Esophagus muscularis mucosa (tissue), 4 donors: Measurements from ENCODE around the gene CD79B. TPM values are rescaled to one million over a fixed set of nuclear protein-coding genes. Genes with fewer than 3 reads are reported as not detected.
A peak's percentile ranks its signal among the peaks of the same experiment; 100 is the strongest.

Source experiments
- DNase-seq: peaks from one replicate; pipeline ENCODE4 v3.0.0-alpha.2; 2017; ENCODE audit errors: extremely low spot score
- H3K27ac ChIP-seq, 4 donors: fragments of 200-600 bp; sonication (generic); replicated peaks in 1 of 4; 1 replicate in 3 of 4; 2 replicates in 1 of 4; pipeline ENCODE4 v1.5.1; 2016 to 2019; ENCODE audit warnings: mild to moderate bottlenecking in 1 of 4
- H3K27me3 ChIP-seq, 4 donors: fragments of 200-600 bp; sonication (generic); one replicate each; pipeline versions ENCODE4 v1.5.1 to v1.6.0; 2016 to 2019
- H3K36me3 ChIP-seq, 4 donors: fragments of 200-600 bp; sonication (generic); one replicate each; pipeline ENCODE4 v1.5.1; 2016 to 2019
- H3K4me1 ChIP-seq, 4 donors: fragments of 200-600 bp; sonication (generic); one replicate each; pipeline ENCODE4 v1.5.1; 2016 to 2019
- H3K4me3 ChIP-seq, 4 donors: fragments of 200-600 bp; sonication (generic); 1 replicate in 2 of 4; 2 replicates in 2 of 4; pipeline ENCODE4 v1.5.1; 2016 to 2019; ENCODE audit warnings: mild to moderate bottlenecking in 4 of 4, moderate library complexity in 1 of 4
- H3K9me3 ChIP-seq, 4 donors: fragments of 200-600 bp; sonication (generic); 1 replicate in 3 of 4; 2 replicates in 1 of 4; pipeline ENCODE4 v1.5.1; 2016 to 2019
- CTCF ChIP-seq, 3 experiments: fragments of 200-600 bp in 2 of 3; fragments of 450-650 bp in 1 of 3; sonication (generic) in 2 of 3; IDR thresholded peaks; one replicate each; pipeline ENCODE4 v1.5.1; 2017 to 2019; ENCODE audit warnings: antibody characterized with exemption in 3 of 3, mild to moderate bottlenecking in 2 of 3, moderate library complexity in 1 of 3
- EP300 ChIP-seq: sonication (generic); formaldehyde crosslinking; IDR thresholded peaks from one replicate; pipeline ENCODE4 v1.6.1; 2017; ENCODE audit warnings: antibody characterized with exemption
- POLR2A ChIP-seq: fragments of 450-650 bp; IDR thresholded peaks from one replicate; pipeline ENCODE4 v1.6.1; 2017; ENCODE audit warnings: antibody characterized with exemption, moderate library complexity, mild to moderate bottlenecking, low read depth
- POLR2AphosphoS5 ChIP-seq, 2 donors: sonication (generic); formaldehyde crosslinking; IDR thresholded peaks; one replicate each; pipeline ENCODE4 v1.6.1; 2017; ENCODE audit warnings: antibody characterized with exemption in 2 of 2
- WGBS: methylation state at CpG from one replicate; pipeline ENCODE4 v1.1.5; 2018; 5-methylcytosine and 5-hydroxymethylcytosine counted together
- intact Hi-C: fragments of 100-400 bp; cut with DNase I; formaldehyde crosslinking; loops from one replicate; pipeline ENCODE4 v1.15.1; 2023
- total RNA-seq, 4 donors: library from RNA; depleted of rRNA; stranded (reverse); fragments of >200 nt; gene quantifications; one replicate each; pipeline versions ENCODE4 v1.1.0 to v1.2.1, GENCODE V29; 2016

CD79B gene
- total RNA-seq, 4 donors from 2014 or later, result 2.1 to 6.1 (median 5.8) TPM

GRCh38 chr17:63932721-63933120 lies 590 bp upstream of the CD79B start:
- H3K4me1 ChIP-seq, result peaks cover 5 to 20% (median 16%) of the 10 kb centered on the region in 4 donors
- H3K4me3 ChIP-seq, result no peak overlapping the region
- intact Hi-C loops, result no loop called here
- 87% methylated on average over 4 of the region's 4 CpGs for WGBS
- peaks cover 0 to 13% (median 0%) of the 10 kb centered on the region in 4 donors for H3K36me3 ChIP-seq
- H3K27me3 ChIP-seq, result no peaks in the 10 kb centered on the region
- H3K9me3 ChIP-seq, result no peaks in the 10 kb centered on the region
- H3K27ac ChIP-seq, result no peak overlapping the region
- DNase-seq, result no peak
- no peak for TF ChIP-seq POLR2AphosphoS5 (IDR thresholded peaks at IDR 0.05)
- no peak for TF ChIP-seq EP300
- TF ChIP-seq POLR2A, result no peak
- no peak for TF ChIP-seq CTCF (IDR thresholded peaks at IDR 0.05)

DNA sequence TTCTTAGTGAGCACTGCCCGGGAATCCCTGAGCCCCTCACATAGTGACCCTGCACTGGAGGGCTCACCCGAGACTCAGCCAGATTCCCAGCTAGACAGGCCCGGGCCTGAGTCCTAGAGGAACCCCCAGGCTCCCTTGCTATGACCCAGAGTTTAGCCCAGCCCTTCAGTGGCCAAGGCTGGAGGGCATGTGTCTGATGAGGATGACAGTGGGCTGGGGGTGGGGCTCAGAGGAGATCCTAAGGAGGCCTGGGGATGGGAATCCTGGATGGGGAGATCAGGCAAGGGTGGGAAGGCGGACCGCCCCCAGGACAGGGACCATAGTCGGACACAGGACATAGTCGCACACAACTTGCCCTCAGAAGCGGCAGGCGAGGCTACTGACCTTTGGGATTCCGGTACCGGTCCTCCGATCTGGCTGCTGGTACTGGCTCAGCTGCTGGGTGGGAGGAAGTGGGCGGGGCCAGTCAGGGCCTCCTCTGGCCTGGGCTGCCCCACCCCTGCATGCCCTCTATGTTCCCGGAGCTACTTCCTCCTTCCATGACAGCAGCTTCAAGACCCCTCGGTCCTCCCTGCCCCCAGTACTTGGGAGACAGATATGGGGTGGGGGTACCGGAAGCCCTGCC lies 1.1 kb downstream of the CD79B start:
- Histone ChIP-seq H3K9me3 (no peaks in the 10 kb centered on the region), H3K27me3 (no peaks in the 10 kb centered on the region), H3K36me3 (peaks cover 0 to 13% (median 0%) of the 10 kb centered on the region in 4 donors), H3K4me1 (peaks cover 5 to 20% (median 16%) of the 10 kb centered on the region in 4 donors), H3K27ac (peak overlapping the region; percentile 35 to 64 (median 42)), H3K4me3 (peak overlapping the region in 3 of 4 donors; percentile 5 to 30 (median 10))
- DNase-seq, result no peak
- TF ChIP-seq EP300 (no peak), POLR2A (no peak), POLR2AphosphoS5 (IDR thresholded peaks at IDR 0.05) (peak in 1 of 2 donors; percentile 25), CTCF (IDR thresholded peaks at IDR 0.05) (no peak)
- intact Hi-C loops, result no loop called here
- 62% methylated on average over 16 of the region's 16 CpGs for WGBS

GRCh38 chr17:63929860-63930766 lies 2.0 kb downstream of the CD79B start:
- Histone ChIP-seq H3K4me3 (peak overlapping the region in 1 of 4 donors; percentile 16), H3K4me1 (peaks cover 5 to 20% (median 16%) of the 10 kb centered on the region in 4 donors), H3K27me3 (no peaks in the 10 kb centered on the region), H3K27ac (peak overlapping the region in 3 of 4 donors; percentile 3 to 64 (median 40)), H3K9me3 (no peaks in the 10 kb centered on the region), H3K36me3 (peaks cover 0 to 13% (median 0%) of the 10 kb centered on the region in 4 donors)
- TF ChIP-seq POLR2A (no peak), CTCF (IDR thresholded peaks at IDR 0.05) (no peak), POLR2AphosphoS5 (IDR thresholded peaks at IDR 0.05) (peak in 1 of 2 donors; percentile 43), EP300 (no peak)
- DNase-seq, result no peak
- intact Hi-C loops, result no loop called here
- WGBS, result 84% methylated on average over 14 of the region's 24 CpGs

GRCh38 chr17:63928966-63929695 lies 3.0 kb downstream of the CD79B start:
- peaks cover 0 to 13% (median 0%) of the 10 kb centered on the region in 4 donors for H3K36me3 ChIP-seq
- intact Hi-C loops, result no loop called here
- no peak overlapping the region for H3K4me3 ChIP-seq
- H3K4me1 ChIP-seq, result peaks cover 5 to 20% (median 16%) of the 10 kb centered on the region in 4 donors
- H3K27me3 ChIP-seq, result no peaks in the 10 kb centered on the region
- no peak overlapping the region for H3K27ac ChIP-seq
- DNase-seq, result no peak
- WGBS, result 96% methylated on average over 4 of the region's 10 CpGs
- no peak for TF ChIP-seq CTCF (IDR thresholded peaks at IDR 0.05)
- TF ChIP-seq POLR2A, result no peak
- TF ChIP-seq EP300, result no peak
- TF ChIP-seq POLR2AphosphoS5 (IDR thresholded peaks at IDR 0.05), result no peak
- H3K9me3 ChIP-seq, result no peaks in the 10 kb centered on the region
